ENCODE measurements around the gene KCNK5.
A peak's percentile ranks its signal among the peaks of the same experiment; 100 is the strongest.

The KCNK5 gene

DNA sequence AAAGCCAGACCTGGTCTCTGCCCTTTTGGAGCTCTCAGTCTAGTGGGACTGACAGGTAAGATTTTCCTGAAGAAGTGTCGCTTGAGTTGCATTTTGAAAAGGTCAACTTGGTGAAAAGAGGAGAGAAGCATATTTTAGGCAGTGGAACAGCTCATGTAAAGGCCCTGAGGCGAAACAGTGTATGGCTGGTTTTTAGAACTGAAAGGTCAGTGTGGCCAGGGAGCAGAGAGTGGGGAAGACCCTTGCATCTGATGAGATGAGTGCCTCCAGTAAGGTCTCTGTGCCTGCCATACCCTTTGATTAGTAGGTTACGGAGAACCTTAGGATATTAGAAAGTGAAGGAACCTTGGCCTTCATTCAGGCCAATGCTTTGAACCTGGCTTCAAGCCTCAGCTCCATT lies 58.4 kb downstream of the KCNK5 start:
- ATAC-seq = no peak

DNA sequence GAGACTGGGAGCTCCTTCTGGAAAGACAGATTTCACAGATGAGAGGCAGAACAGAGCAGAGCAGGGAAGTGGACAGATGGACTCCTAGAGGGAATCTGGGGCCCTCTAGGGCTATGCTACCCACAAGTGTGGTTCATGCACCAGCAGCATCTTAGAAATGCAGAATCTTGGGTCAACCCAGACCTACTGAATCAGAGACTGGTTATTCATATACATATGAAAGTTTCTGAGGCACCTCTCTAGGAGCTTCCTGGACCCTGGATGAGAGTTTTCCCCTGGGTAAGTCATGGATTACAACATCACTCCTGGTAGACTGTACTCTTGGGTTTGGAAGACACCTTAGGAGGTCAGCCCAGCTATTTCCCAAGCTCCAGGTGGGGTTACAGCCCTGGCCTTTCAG lies 58.9 kb downstream of the KCNK5 start:
- no peak for ATAC-seq

DNA sequence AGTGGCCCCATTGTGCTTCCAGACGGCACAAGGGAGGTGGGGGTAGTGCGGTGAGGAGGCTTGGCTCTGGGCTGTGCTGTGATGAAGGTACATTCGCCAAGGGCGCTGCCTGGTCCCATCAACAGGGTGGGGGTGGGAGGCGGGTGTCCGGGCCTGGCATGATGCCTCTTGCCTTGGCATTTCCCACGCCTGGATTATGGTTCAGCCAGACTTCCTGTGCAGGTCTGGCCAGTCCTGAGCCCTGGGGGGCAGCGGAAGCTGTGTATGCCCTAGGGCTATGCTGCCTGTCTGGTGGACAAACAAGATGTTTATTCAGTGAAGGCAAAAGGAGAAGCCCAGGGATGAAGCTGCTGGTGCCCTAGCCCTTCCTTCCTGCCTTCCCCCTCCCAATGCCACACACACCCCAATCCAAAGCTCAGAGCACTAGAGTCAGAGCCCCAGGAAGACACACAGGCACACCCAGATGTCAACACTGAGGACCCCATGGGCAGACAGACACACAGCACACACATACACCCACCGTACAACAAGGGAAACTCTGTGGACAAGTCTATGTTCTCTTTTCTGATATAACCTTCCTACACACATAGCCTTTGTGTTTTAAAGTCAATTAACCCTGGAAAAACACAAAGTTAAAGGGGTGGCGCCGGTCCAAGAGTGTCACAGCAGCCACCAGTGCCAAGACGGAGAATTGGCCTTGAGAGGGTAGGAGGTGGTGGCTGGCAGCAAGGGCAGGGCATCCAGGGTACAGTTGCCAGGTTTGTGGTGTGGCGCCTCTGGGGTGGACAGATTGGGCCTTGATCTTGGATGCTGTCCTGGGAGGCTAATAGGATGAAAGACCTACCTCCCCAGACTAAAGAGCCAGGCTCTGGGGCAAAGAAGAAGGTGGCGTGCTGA lies 59.6 kb downstream of the KCNK5 start:
- no peak for ATAC-seq

DNA sequence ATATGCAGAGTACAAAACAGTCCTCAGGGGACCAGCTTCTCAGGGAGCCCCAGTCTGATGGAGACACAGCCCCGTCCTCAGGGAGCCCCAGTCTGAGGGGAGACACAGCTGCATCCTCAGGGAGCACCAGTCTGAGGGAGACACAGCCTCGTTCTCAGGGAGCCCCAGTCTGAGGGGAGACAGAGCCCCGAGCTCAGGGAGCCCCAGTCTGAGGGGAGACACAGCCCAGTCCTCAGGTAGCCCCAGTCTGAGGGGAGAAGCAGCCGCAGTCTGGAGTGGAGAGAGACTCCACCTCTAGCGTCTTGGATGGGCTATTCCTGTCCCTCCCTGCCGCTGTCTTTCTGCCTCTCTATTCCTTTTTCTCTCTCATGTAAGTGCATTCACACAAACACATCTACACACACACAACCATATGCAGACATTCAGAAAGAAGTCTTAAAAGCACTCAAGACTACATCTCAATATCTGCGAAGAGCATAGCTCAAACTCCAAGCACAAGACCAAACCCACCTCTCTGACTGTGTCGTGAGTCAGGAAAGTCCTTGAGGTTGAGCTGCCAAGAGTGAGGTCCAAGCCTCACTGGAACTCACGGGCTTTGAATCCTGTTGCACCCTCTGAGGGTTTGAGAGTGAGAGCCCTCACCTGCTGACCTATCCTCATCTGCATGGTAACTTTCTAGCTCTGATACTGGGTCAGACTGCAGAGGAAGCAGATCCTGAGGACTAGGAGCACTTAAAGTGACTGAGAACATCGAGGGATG lies 61.2 kb downstream of the KCNK5 start:
- no peak for ATAC-seq

DNA sequence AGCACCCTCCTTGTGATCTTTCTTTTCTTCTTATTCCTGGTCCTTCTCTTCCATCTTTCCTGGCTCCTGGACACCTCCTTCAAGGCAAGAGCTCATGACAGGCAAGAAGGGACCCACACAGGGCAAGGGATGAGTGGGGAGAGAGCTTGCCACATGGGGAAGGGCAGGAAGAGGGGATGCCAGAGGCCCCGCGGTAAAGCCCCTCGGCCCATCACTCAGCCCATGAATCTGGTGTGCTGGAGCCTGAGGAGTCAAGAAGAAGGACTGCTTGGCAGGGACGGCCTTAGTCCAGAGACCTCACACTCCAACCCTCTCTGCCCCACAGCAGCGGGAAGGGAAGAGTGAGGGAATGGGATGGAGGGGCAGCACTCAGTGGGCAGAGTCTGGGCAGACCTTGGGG lies 62.0 kb downstream of the KCNK5 start:
- ATAC-seq = no peak

DNA sequence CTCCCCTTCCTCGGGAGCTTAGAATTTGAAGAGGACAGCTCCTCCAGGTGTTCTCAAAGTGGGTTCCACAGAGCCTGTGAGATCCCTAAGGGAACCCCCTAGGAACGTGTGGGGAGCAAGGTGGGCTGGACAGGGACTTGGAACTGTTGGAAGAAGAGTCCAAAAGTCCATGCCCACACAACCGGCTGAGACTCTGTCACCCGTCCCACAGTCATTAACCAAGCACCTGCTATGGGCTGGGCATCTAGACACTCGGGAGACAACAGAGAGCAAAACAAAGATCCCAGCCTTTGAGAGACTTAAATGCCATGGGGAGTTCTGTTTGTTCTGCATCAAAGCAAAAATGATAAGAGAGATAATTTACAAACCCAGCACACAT lies 62.4 kb downstream of the KCNK5 start:
- ATAC-seq = no peak

DNA sequence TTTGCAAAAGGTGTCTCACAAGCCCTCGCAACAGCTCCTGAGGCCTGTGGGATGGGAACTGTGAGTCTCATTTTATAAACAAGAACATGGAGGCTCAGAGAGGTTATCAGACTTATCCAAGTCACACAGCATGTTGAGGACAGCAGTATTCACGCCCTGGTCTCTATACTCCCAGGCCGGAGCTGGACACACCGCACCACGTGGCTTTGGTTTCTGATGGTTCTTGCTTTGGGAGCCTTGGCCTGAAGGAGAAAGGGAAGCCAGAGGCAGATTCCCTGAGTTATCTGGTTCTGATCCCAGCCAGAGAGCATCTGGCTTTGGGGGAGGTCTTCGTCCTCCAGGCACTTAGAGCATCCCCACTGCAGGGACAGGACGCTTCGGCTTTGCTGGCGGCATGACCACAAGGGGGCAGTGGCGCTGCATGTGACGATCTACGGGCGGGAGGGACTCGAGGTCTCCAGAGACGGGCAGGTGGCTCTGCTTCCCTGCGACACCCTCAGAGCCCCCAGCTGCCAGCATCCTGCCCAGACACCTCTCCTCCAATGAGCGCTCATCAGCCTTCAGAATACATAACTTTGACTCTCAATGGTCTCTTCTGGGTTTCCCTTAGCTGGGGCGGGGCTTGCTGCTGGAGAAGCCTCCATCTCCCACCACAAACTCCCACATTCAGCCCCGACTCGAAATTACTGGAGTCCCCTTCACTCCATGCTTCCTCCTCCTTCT lies 62.9 kb downstream of the KCNK5 start:
- peak; percentile 65 to 86 for ATAC-seq

DNA sequence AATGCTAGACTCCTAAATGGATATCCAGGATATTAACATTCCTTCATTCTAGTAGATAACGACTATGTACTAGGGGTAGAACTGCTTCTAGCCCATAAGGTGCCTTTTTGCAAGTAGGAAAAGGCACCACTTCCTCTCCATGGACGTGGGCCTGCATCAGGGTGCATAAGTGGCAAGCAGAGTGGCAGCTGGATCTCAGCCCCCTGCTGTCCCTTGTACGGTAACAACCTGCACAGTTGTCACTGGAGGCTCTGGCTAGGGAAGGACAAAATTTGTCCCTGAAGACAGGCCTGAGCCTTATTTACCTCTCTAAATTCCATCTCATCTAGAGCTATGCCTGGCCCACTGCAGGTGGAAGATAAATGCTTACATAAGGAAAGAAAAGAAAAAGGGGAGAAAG lies 71.8 kb downstream of the KCNK5 start:
- no peak for ATAC-seq

DNA sequence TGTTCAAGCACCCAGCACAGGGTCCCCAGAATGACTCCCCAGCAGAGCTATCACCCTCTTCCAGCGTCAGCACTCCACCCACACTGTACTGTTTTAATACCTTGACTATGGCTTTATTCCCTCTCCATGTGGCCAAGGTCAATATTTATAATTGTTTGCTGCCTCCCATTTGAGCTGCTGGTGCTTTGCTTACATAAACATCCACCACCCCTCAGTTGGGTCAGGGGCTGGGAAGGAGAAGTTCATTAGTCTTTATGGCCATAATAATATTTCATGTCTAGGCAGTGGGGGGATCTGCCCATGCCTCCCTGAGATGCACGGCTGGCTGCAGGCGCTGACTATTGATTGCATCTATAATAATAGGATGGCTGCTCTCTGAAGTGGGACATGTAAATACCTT lies 72.5 kb downstream of the KCNK5 start:
- ATAC-seq = no peak

DNA sequence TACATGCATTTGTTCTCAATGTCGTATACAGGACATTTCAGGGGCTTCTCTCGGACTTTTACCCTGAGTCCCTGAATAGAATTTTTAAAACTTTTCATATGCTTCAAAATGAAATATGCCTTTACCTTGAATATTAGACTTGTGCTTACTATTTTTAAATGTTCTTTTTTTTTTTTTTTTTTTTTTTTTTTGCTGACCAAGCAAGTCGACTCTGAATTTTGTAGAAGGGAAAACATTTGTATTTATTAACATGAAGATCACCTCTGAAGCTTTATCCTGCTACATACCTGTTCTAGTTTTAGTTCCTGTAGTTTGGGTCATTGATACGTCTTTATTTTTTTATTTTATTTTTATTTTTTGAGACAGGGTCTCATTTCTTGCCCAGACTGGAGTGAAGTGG lies 74.6 kb downstream of the KCNK5 start:
- no peak for ATAC-seq

DNA sequence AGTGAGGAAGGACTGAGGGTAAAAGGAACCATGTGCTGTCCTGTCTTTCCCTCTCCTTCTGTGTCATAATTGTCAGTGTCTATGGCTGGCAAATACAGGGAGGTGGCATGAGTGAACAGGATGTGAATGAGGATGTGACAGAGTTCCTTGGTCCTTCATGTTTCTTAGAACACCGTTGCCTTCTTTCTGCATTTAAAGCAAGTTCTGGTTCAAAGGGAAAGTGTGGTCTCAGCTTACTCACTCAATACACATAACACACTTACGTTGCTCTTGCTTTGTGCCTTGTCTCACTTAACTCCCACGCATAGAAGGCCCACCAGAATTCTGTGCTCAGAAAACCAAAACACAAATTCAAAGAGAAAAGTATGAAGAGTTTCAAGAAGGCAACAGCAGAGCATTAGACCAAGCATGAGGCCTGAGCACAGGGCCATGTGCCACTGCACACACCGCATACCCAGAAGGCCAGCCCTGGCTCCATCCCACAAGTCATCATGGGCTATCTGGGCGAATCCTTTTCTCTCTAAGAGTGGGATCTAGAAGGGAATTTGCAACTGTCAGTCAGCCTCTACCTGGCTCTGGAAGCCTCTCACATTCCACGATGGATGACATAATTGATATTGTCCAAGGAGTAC lies 75.4 kb downstream of the KCNK5 start:
- peak; percentile 77 to 91 for ATAC-seq

DNA sequence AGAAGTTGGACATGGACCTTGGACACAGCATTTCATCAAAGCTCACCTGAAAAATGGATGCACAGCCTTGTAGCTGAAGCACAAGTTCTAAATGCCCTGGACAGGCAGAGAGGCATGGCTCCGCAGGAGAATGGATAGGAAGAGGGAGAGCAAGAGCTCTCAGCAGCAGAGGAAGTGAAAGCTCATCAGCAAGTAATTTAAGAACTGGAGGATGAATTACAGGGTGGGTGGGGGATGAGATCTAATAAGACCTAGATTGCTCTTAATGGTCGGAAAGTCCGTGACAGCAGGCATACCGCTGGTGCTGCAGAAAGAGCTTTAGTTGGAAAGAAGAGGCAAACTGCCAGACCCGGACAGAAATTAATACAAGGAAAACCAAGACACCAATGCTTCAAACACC lies 77.0 kb downstream of the KCNK5 start:
- no peak for ATAC-seq

DNA sequence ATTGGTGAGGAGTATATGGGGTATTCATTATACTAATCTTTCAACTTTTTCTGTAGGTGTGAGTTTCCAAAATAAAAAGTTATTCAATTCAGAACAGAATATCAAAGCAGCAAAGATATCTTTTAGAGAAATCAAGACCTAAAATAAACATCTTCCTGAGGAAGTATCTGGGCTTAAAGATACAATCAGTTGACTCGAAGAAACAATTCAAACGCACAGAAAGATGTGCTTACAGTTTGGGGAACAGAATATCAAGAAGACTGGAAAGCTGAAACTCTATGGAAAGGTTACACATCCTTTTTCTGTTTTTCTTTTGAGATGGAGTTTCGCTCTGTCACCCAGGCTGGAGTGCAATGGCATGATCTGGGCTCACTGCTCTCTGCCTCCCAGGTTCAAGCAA lies 78.1 kb downstream of the KCNK5 start:
- no peak for ATAC-seq

DNA sequence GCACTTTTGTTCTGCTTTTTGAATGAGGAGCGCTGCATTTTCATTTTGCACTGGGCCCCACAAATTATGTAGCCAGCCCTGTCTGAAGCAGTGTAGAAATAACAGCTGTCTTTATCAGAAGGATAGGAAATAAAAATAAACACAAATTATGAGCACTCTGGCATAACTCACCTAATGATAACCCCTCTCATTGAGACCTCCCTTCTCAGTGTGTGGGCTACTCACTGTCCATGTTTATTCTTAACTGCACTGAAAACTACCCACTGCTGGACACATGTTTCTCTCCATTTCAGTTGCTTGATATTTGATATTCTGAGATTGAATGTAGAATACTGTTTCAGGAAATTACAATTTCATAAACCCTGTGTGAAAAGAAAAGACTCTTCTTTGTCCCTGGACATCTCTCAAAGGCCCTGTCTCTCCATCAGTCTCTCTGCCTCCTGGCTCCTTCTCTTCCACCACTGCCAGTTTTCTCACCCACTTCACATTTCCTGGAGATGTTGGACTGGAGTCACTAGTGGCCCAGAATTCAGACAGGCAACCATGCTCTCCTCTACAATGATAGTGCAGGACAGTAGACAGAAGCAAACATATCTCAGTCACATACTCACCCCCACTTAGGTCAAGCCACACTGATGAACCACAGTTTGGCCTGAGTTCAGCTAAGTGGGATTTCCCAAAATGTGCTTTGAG lies 84.6 kb downstream of the KCNK5 start:
- no peak for ATAC-seq

DNA sequence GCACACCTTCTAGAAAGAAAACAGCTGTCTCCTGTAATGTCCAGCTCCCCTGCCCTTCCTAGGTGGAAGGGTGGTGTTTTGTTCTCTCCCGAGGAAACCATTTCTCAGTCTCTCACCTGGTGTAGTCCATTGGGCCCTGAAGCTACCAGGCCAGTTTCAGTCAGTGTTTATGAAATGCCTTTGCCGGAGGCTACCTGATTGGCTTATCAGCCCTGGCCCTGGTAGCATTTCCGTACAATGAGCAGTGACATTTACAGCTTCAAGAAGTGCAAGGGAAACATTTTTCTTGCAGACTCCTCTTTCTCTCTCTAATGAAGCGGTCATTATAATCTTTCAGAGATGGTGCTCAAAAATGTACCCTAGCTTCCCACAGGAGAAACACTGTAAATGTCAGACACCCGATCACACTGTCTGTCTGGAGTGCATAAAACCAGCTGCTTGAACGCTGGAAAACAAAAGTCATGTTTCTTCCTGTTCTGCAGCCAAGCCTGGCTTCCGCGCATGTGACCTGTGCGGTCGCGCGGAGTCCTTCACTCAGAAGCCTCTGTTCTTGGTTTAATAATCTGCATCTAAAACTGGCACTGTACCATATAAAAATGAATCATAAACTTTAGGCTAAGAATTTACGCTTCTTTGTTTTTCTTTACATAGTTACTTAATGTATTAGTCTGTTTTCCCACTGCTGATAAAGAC lies 85.9 kb downstream of the KCNK5 start:
- ATAC-seq = peak in 1 of 2 donors; percentile 83

DNA sequence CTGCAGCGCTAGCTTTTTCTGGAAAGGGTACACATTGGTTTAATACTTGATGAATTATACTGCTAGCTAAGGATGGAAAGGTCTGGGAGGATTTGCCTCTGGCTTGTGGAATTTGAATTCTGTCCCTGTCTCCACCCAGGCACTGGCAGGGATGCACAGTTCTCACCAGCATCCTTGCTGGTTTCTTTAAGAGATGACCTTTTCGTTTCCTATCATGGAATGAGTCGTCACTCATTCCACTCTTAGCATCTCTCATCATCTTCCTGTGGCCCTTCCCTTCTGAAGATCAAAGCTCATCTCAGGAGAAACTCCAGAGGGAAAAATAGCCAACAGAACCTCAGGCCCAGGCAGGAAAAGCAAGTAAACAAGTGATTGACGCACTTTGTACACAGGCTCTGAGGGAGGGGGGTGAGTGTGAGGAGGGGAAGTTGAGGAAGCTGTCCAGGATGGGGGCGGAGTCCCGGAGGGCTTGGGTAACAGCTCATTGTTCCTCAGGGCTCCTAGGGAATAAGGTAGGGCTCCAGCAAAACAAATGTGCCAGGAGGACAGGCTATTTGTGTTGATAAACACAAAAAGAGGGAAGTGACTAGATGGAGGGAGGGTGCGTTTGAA lies 88.6 kb downstream of the KCNK5 start:
- ATAC-seq = no peak
